Peyer's patch (tissue), 4 donors: ENCODE data around the gene FAM81B.

Experiments
- POLR2A ChIP-seq, 2 donors: fragments of 450-650 bp; IDR thresholded peaks; one replicate each; pipeline ENCODE4 v1.5.1; 2017; ENCODE audit warnings: antibody characterized with exemption in 2 of 2, mild to moderate bottlenecking in 2 of 2, moderate library complexity in 2 of 2
- TF ChIP-seq, protein P1 (sequence below), 6 experiments: fragments of 450-650 bp in 4 of 6; fragments of 200-600 bp in 2 of 6; sonication (generic) in 1 of 6; IDR thresholded peaks; one replicate each; pipeline ENCODE4 v1.5.1; 2017 to 2019; ENCODE audit warnings: antibody characterized with exemption in 6 of 6, mild to moderate bottlenecking in 3 of 6, moderate library complexity in 1 of 6

DNA sequence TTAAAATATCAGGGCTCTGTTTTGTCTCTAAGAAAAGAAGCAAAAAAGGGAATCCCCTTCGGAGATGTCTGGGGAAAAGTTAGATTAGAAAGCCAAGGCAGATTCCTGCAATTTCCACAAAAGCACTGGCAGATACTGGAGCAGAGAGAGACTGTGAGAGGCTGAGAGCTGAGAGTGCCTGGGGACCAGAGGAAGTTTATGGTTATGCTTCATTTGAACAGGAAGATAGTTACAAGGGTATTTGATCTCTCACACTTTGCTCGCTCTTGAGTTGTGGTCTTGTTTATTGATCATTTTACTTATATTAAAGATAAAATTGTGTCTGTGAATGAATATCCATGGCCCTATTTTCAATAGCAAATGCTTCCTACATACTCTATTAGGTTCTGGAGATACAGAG is 32.8 kb upstream of the FAM81B start:
- TF ChIP-seq, protein P1, sequence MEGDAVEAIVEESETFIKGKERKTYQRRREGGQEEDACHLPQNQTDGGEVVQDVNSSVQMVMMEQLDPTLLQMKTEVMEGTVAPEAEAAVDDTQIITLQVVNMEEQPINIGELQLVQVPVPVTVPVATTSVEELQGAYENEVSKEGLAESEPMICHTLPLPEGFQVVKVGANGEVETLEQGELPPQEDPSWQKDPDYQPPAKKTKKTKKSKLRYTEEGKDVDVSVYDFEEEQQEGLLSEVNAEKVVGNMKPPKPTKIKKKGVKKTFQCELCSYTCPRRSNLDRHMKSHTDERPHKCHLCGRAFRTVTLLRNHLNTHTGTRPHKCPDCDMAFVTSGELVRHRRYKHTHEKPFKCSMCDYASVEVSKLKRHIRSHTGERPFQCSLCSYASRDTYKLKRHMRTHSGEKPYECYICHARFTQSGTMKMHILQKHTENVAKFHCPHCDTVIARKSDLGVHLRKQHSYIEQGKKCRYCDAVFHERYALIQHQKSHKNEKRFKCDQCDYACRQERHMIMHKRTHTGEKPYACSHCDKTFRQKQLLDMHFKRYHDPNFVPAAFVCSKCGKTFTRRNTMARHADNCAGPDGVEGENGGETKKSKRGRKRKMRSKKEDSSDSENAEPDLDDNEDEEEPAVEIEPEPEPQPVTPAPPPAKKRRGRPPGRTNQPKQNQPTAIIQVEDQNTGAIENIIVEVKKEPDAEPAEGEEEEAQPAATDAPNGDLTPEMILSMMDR (IDR thresholded peaks at IDR 0.05): no peak
- TF ChIP-seq POLR2A (IDR thresholded peaks at IDR 0.05): no peak
